WTC11 (cell line): ENCODE measurements around the gene AURKAIP1. TPM values are rescaled to one million over a fixed set of nuclear protein-coding genes. Genes with fewer than 3 reads are reported as not detected.
A peak's percentile ranks its signal among the peaks of the same experiment; 100 is the strongest.

Source experiments
- ATAC-seq: fragments of 200-7000 bp; cut with Tn5 transposase; 2 replicates; pipeline ENCODE4 v1.10.0; 2021; ENCODE audit warnings: mild to moderate bottlenecking, moderate library complexity
- CTCF ChIA-PET: fragments of 300-600 bp; sonication (Branson Sonifier 250); formaldehyde crosslinking; loops from one replicate; lab custom pipeline; 2021; ENCODE audit warnings: antibody characterized with exemption; lab: Charles Lee
- POLR2A ChIA-PET: fragments of 350-600 bp; sonication (Branson Sonifier 250); formaldehyde crosslinking; loops from one replicate; lab custom pipeline; 2021; ENCODE audit warnings: antibody characterized with exemption; lab: Charles Lee
- DNase-seq: peaks from one replicate; pipeline ENCODE4 v3.0.0; 2021; ENCODE audit warnings: low spot score
- H3K27ac Mint-ChIP-seq: 2 replicates; pipeline ENCODE4 v1.8.0; 2021; ENCODE audit warnings: mixed read lengths
- H3K27me3 Mint-ChIP-seq: 2 replicates; pipeline ENCODE4 v1.8.0; 2021; ENCODE audit warnings: low read depth, mild to moderate bottlenecking, moderate library complexity, mixed read lengths
- H3K36me3 Mint-ChIP-seq: 2 replicates; pipeline ENCODE4 v1.8.0; 2021; ENCODE audit warnings: mixed read lengths
- H3K4me1 Mint-ChIP-seq: 2 replicates; pipeline ENCODE4 v1.8.0; 2022; ENCODE audit warnings: mixed read lengths
- H3K4me3 Mint-ChIP-seq: 2 replicates; pipeline ENCODE4 v1.8.0; 2021; ENCODE audit warnings: mild to moderate bottlenecking, moderate library complexity, mixed read lengths
- H3K9me3 Mint-ChIP-seq: 2 replicates; pipeline ENCODE4 v1.8.0; 2021; ENCODE audit warnings: mixed read lengths
- ELF4 ChIP-seq: sonication (generic); formaldehyde crosslinking; IDR thresholded peaks from 2 replicates; pipeline ENCODE4 v1.8.1; 2022; ENCODE audit warnings: low read depth, mild to moderate bottlenecking, moderate library complexity, missing genetic modification reagents
- ERG ChIP-seq: fragments of 250-450 bp; sonication (Bioruptor Pico); IDR thresholded peaks from 2 replicates; pipeline ENCODE4 v1.8.0; 2021; ENCODE audit warnings: mild to moderate bottlenecking
- ESRRA ChIP-seq: sonication (generic); formaldehyde crosslinking; IDR thresholded peaks from 2 replicates; pipeline ENCODE4 v1.8.1; 2022; ENCODE audit warnings: mild to moderate bottlenecking, missing genetic modification reagents, borderline replicate concordance
- IRF2 ChIP-seq: sonication (generic); formaldehyde crosslinking; IDR thresholded peaks from 2 replicates; pipeline ENCODE4 v1.8.0; 2022; ENCODE audit warnings: low read depth, missing genetic modification reagents, borderline replicate concordance
- JAZF1 ChIP-seq: fragments of 250-450 bp; sonication (Bioruptor Pico); IDR thresholded peaks from 2 replicates; pipeline ENCODE4 v1.9.0; 2021; ENCODE audit warnings: moderate library complexity, mild to moderate bottlenecking, inconsistent platforms
- MXD4 ChIP-seq: fragments of 250-450 bp; sonication (Bioruptor Pico); IDR thresholded peaks from 2 replicates; pipeline ENCODE4 v1.8.0; 2021; ENCODE audit warnings: mild to moderate bottlenecking, moderate library complexity, borderline replicate concordance
- NFE2L1 ChIP-seq: sonication (generic); formaldehyde crosslinking; IDR thresholded peaks from 2 replicates; pipeline ENCODE4 v1.8.1; 2023; ENCODE audit warnings: missing genetic modification reagents
- NFYB ChIP-seq: sonication (generic); formaldehyde crosslinking; conservative IDR thresholded peaks from 2 replicates; pipeline ENCODE4 v1.8.0; 2022; ENCODE audit warnings: low read depth, missing genetic modification reagents
- SOX15 ChIP-seq: fragments of 250-450 bp; sonication (Bioruptor Pico); IDR thresholded peaks from 2 replicates; pipeline ENCODE4 v1.9.0; 2021; ENCODE audit warnings: mild to moderate bottlenecking
- SP1 ChIP-seq: sonication (generic); formaldehyde crosslinking; conservative IDR thresholded peaks from 2 replicates; pipeline ENCODE4 v1.8.1; 2022; ENCODE audit warnings: missing genetic modification reagents
- TCF7 ChIP-seq: sonication (generic); formaldehyde crosslinking; IDR thresholded peaks from 2 replicates; pipeline ENCODE4 v1.8.0; 2022; ENCODE audit warnings: mild to moderate bottlenecking, low read depth, missing genetic modification reagents, moderate library complexity
- TP53 ChIP-seq: sonication (generic); formaldehyde crosslinking; IDR thresholded peaks from 2 replicates; pipeline ENCODE4 v1.8.1; 2023; ENCODE audit warnings: mild to moderate bottlenecking, missing genetic modification reagents
- ZMAT4 ChIP-seq: fragments of 250-450 bp; sonication (Bioruptor Pico); IDR thresholded peaks from 2 replicates; pipeline ENCODE4 v1.9.0; 2021; ENCODE audit warnings: mild to moderate bottlenecking
- ZNF219 ChIP-seq: sonication (generic); formaldehyde crosslinking; IDR thresholded peaks from 2 replicates; pipeline ENCODE4 v1.8.0; 2023; ENCODE audit warnings: missing genetic modification reagents, mild to moderate bottlenecking, borderline replicate concordance
- ZNF232 ChIP-seq: sonication (generic); formaldehyde crosslinking; IDR thresholded peaks from 2 replicates; pipeline ENCODE4 v1.8.0; 2022; ENCODE audit warnings: mild to moderate bottlenecking, missing genetic modification reagents
- ZNF263 ChIP-seq: sonication (generic); formaldehyde crosslinking; IDR thresholded peaks from 2 replicates; pipeline ENCODE4 v1.8.1; 2022; ENCODE audit warnings: low read depth, mild to moderate bottlenecking, moderate library complexity, missing genetic modification reagents
- total RNA-seq: library from RNA; stranded (reverse); gene quantifications from 3 replicates; pipeline ENCODE4 v1.2.3, GENCODE V29; 2021
- TF ChIP-seq, protein P1 (sequence below): fragments of 200-600 bp; IDR thresholded peaks from 2 replicates; pipeline ENCODE4 v1.8.0; 2022; ENCODE audit warnings: antibody characterized with exemption
- TF ChIP-seq, protein P2 (sequence below): sonication (generic); formaldehyde crosslinking; IDR thresholded peaks from 2 replicates; pipeline ENCODE4 v1.8.0; 2023; ENCODE audit warnings: missing genetic modification reagents, mild to moderate bottlenecking, borderline replicate concordance
- TF ChIP-seq, protein P3 (sequence below): sonication (generic); formaldehyde crosslinking; IDR thresholded peaks from 2 replicates; pipeline ENCODE4 v1.8.0; 2022; ENCODE audit warnings: mild to moderate bottlenecking, missing genetic modification reagents
- TF ChIP-seq, protein P4 (sequence below): sonication (generic); formaldehyde crosslinking; IDR thresholded peaks from 2 replicates; pipeline ENCODE4 v1.8.1; 2023; ENCODE audit warnings: mild to moderate bottlenecking, missing genetic modification reagents

Gene AURKAIP1
- total RNA-seq, 1 experiment from 2014 or later, result 268 TPM

DNA sequence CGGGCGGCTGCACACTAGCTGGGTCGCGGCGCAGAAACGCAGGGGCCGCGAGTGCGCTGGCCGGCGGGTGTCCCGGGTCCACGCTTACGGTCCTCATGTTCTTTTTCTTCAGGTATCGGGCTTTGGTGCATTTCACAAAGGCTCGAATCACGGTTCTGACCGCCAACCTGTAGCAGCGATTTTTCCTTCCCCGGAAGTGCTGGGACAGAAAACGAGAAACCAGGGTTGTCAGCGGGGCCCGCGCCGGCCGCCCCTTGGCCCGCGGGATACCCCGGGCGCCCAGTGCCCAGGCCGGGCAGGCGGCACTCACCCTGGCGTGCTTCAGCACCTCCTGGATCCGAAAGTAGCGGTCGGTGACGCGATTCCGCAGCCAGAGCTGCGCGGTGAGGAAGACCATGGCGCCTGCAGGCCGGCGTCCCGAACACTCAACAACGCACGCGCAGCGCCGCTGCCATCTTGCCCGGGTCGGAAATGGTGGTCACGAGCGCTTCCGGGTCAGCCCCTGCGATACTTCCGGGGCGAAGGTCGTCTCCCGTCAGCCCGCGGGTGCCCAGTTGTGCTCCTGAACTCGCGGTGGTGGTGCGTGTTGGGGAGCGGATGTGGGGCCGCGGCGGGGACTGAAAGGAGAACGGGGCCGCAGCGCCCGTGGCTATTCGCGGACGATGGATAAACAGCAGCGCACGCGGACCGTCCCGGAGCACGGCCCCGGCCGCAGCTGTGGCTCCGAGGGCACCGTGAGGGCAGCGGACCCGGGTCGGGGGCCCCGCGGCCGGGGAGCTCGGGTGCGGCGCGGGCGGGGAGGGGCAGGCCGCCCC is 32.0 kb upstream of the AURKAIP1 start, which contains the start of gene MRPL20 (continued):
- no peak for TF ChIP-seq ELF4 (CRISPR knock-in tag)
- peak; percentile 88 for TF ChIP-seq ZNF219

- H3K4me1 Mint-ChIP-seq, result peaks cover 50% of the 10 kb centered on the region
- peak overlapping the region; percentile 87 for H3K4me3 Mint-ChIP-seq
- DNase-seq, result no peak
- peaks cover 49% of the 10 kb centered on the region for H3K36me3 Mint-ChIP-seq
- no peak for ATAC-seq
- peak overlapping the region; percentile 74 for H3K27ac Mint-ChIP-seq
- peaks cover under 1% of the 10 kb centered on the region for H3K9me3 Mint-ChIP-seq
- POLR2A ChIA-PET, result interaction anchor here (0.6 to 1.8 kb wide), 4 partner anchors 19 to 239 kb away, joined by 3 to 5 read pairs (median 4); a partner anchor contains a TSS
- TF ChIP-seq SOX15 (CRISPR knock-in tag), result no peak
- TF ChIP-seq, protein P1, sequence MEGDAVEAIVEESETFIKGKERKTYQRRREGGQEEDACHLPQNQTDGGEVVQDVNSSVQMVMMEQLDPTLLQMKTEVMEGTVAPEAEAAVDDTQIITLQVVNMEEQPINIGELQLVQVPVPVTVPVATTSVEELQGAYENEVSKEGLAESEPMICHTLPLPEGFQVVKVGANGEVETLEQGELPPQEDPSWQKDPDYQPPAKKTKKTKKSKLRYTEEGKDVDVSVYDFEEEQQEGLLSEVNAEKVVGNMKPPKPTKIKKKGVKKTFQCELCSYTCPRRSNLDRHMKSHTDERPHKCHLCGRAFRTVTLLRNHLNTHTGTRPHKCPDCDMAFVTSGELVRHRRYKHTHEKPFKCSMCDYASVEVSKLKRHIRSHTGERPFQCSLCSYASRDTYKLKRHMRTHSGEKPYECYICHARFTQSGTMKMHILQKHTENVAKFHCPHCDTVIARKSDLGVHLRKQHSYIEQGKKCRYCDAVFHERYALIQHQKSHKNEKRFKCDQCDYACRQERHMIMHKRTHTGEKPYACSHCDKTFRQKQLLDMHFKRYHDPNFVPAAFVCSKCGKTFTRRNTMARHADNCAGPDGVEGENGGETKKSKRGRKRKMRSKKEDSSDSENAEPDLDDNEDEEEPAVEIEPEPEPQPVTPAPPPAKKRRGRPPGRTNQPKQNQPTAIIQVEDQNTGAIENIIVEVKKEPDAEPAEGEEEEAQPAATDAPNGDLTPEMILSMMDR, result no peak
- TF ChIP-seq, protein P2, sequence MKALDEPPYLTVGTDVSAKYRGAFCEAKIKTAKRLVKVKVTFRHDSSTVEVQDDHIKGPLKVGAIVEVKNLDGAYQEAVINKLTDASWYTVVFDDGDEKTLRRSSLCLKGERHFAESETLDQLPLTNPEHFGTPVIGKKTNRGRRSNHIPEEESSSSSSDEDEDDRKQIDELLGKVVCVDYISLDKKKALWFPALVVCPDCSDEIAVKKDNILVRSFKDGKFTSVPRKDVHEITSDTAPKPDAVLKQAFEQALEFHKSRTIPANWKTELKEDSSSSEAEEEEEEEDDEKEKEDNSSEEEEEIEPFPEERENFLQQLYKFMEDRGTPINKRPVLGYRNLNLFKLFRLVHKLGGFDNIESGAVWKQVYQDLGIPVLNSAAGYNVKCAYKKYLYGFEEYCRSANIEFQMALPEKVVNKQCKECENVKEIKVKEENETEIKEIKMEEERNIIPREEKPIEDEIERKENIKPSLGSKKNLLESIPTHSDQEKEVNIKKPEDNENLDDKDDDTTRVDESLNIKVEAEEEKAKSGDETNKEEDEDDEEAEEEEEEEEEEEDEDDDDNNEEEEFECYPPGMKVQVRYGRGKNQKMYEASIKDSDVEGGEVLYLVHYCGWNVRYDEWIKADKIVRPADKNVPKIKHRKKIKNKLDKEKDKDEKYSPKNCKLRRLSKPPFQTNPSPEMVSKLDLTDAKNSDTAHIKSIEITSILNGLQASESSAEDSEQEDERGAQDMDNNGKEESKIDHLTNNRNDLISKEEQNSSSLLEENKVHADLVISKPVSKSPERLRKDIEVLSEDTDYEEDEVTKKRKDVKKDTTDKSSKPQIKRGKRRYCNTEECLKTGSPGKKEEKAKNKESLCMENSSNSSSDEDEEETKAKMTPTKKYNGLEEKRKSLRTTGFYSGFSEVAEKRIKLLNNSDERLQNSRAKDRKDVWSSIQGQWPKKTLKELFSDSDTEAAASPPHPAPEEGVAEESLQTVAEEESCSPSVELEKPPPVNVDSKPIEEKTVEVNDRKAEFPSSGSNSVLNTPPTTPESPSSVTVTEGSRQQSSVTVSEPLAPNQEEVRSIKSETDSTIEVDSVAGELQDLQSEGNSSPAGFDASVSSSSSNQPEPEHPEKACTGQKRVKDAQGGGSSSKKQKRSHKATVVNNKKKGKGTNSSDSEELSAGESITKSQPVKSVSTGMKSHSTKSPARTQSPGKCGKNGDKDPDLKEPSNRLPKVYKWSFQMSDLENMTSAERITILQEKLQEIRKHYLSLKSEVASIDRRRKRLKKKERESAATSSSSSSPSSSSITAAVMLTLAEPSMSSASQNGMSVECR, result no peak
- TF ChIP-seq IRF2 (CRISPR knock-in tag), result no peak
- no peak; the same call in 1 of the 2 replicates for TF ChIP-seq TCF7 (CRISPR knock-in tag)
- TF ChIP-seq ZNF263, result no peak
- no peak for TF ChIP-seq NFYB
- TF ChIP-seq TP53, result no peak
- H3K27me3 Mint-ChIP-seq, result 0 out of 2 replicates have a peak, but pooled peaks cover under 1% of the 10 kb centered on the region
- CTCF ChIA-PET, result interaction anchor here (1.4 kb wide), 1 partner anchor 99 kb away, joined by 4 read pairs; no protein-coding TSS in a partner anchor
These were observed 31.3 kb upstream of the AURKAIP1 start for GRCh38 chr1:1406101-1406820.

DNA sequence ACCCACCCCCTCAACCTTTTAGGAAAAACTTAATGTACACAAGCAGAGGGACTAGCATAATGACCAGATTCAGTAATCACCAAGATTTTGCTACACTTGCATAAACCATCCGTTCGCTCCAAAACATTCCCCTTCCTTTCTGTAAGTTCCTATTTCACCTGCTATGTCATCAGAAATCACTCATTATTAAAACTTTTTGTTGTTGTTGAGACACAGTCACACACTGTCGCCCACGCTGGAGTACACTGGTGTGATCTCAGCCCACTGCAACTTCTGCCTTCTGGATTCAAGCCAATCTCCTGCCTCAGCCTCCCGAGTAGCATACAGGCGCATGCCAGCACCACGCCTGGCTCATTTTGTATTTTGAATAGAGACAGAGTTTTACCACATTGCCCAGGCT is 28.6 kb upstream of the AURKAIP1 start:
- no peak for DNase-seq
- no peak overlapping the region for H3K4me3 Mint-ChIP-seq
- CTCF ChIA-PET, result no interaction called here
- H3K9me3 Mint-ChIP-seq, result no peaks in the 10 kb centered on the region
- H3K27me3 Mint-ChIP-seq, result no peaks in the 10 kb centered on the region
- H3K36me3 Mint-ChIP-seq, result peaks cover 51% of the 10 kb centered on the region
- peak overlapping the region; percentile 19; the same call in 1 of the 2 replicates for H3K27ac Mint-ChIP-seq
- no peak for ATAC-seq
- peaks cover 38% of the 10 kb centered on the region for H3K4me1 Mint-ChIP-seq
- POLR2A ChIA-PET, result no interaction called here
- TF ChIP-seq ZMAT4 (CRISPR knock-in tag) (no peak), MXD4 (no peak), ESRRA (CRISPR knock-in tag) (no peak), ERG (CRISPR knock-in tag) (no peak), ZNF263 (no peak), NFE2L1 (CRISPR knock-in tag) (no peak), SP1 (no peak), JAZF1 (no peak), ZNF232 (CRISPR knock-in tag) (no peak)
- TF ChIP-seq, protein P3, sequence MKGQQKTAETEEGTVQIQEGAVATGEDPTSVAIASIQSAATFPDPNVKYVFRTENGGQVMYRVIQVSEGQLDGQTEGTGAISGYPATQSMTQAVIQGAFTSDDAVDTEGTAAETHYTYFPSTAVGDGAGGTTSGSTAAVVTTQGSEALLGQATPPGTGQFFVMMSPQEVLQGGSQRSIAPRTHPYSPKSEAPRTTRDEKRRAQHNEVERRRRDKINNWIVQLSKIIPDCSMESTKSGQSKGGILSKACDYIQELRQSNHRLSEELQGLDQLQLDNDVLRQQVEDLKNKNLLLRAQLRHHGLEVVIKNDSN, result no peak
- TF ChIP-seq, protein P4, sequence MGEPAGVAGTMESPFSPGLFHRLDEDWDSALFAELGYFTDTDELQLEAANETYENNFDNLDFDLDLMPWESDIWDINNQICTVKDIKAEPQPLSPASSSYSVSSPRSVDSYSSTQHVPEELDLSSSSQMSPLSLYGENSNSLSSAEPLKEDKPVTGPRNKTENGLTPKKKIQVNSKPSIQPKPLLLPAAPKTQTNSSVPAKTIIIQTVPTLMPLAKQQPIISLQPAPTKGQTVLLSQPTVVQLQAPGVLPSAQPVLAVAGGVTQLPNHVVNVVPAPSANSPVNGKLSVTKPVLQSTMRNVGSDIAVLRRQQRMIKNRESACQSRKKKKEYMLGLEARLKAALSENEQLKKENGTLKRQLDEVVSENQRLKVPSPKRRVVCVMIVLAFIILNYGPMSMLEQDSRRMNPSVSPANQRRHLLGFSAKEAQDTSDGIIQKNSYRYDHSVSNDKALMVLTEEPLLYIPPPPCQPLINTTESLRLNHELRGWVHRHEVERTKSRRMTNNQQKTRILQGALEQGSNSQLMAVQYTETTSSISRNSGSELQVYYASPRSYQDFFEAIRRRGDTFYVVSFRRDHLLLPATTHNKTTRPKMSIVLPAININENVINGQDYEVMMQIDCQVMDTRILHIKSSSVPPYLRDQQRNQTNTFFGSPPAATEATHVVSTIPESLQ (CRISPR knock-in tag), result no peak
